Erythroblast (primary cell): ENCODE results near the gene ATP6V1G1.
"Not testable (repeated sequence)": the region's sequence is repeated elsewhere in the genome, so short reads cannot be mapped to it uniquely, and the experiment has no call there.

Experiments
- GATA1 ChIP-seq: IDR thresholded peaks from 2 replicates; pipeline ENCODE4 v1.6.1; 2011; ENCODE audit warnings: low read depth, mild to moderate bottlenecking, control low read depth, low read length, moderate library complexity
- POLR2A ChIP-seq: IDR thresholded peaks from 2 replicates; pipeline ENCODE4 v1.6.1; 2011; ENCODE audit warnings: mild to moderate bottlenecking, low read length

GRCh38 chr9:114600502-114601248 lies 13.1 kb downstream of the ATP6V1G1 start:
- TF ChIP-seq POLR2A, GATA1: not testable (repeated sequence)
